Fibroblast of lung (primary cell): Measurements from ENCODE around the gene GRHL1. TPM values are rescaled to one million over a fixed set of nuclear protein-coding genes. Genes with fewer than 3 reads are reported as not detected.

Source experiments
- DNase-seq, 2 donors: peaks; one replicate each; pipeline versions ENCODE4 v3.0.0 to v3.0.0-alpha.2; 2010; ENCODE audit warnings: low read depth in 2 of 2
- H2AFZ ChIP-seq: 2 replicates; pipeline ENCODE4 v1.5.1; 2012; ENCODE audit warnings: low read length, control low read depth, inconsistent platforms
- H3K27ac ChIP-seq: 2 replicates; pipeline ENCODE4 v1.5.1; 2011; ENCODE audit warnings: low read length, control low read depth; ENCODE audit not compliant: insufficient read depth
- H3K27me3 ChIP-seq: 2 replicates; pipeline ENCODE4 v1.5.1; 2011; ENCODE audit warnings: mild to moderate bottlenecking, low read length; ENCODE audit not compliant: control insufficient read depth, insufficient read depth
- H3K36me3 ChIP-seq: 2 replicates; pipeline ENCODE4 v1.5.1; 2011; ENCODE audit warnings: low read length; ENCODE audit not compliant: control insufficient read depth, insufficient read depth
- H3K4me1 ChIP-seq: 2 replicates; pipeline ENCODE4 v1.5.1; 2011; ENCODE audit warnings: low read length; ENCODE audit not compliant: control insufficient read depth, insufficient read depth; ENCODE audit errors: extremely low read depth
- H3K4me2 ChIP-seq: 2 replicates; pipeline ENCODE4 v1.5.1; 2011; ENCODE audit warnings: low read length, control low read depth; ENCODE audit not compliant: insufficient read depth; ENCODE audit errors: extremely low read depth
- H3K4me3 ChIP-seq, 4 experiments: fragments of 200-600 bp in 1 of 4; sonication (generic) in 1 of 4; replicated peaks in 1 of 4; 2 replicates each; pipeline ENCODE4 v1.5.1; 2011 to 2016; ENCODE audit warnings: low read length in 4 of 4, low read depth in 3 of 4, mild to moderate bottlenecking in 3 of 4, control low read depth in 2 of 4, inconsistent platforms in 1 of 4, mixed read lengths in 1 of 4; ENCODE audit not compliant: insufficient read depth in 1 of 4; ENCODE audit errors: control extremely low read depth in 1 of 4
- H3K79me2 ChIP-seq: 2 replicates; pipeline ENCODE4 v1.5.1; 2012; ENCODE audit warnings: mild to moderate bottlenecking, low read length, inconsistent platforms; ENCODE audit not compliant: control insufficient read depth, insufficient read depth
- H3K9ac ChIP-seq: 2 replicates; pipeline ENCODE4 v1.5.1; 2011; ENCODE audit warnings: mild to moderate bottlenecking, low read length, control low read depth; ENCODE audit not compliant: insufficient read depth
- H3K9me3 ChIP-seq: 2 replicates; pipeline ENCODE4 v1.5.1; 2012; ENCODE audit warnings: low read depth, low read length; ENCODE audit not compliant: control insufficient read depth, insufficient read depth
- H4K20me1 ChIP-seq: 2 replicates; pipeline ENCODE4 v1.5.1; 2011; ENCODE audit warnings: low read length; ENCODE audit not compliant: control insufficient read depth, insufficient read depth; ENCODE audit errors: extremely low read depth
- CTCF ChIP-seq, 2 donors: IDR thresholded peaks in 1 of 2; conservative IDR thresholded peaks in 1 of 2; 1 replicate in 1 of 2; 2 replicates in 1 of 2; pipeline ENCODE4 v1.5.1; 2011 to 2012; ENCODE audit warnings: low read length in 2 of 2, control low read depth in 1 of 2, inconsistent platforms in 1 of 2, low read depth in 1 of 2, mild to moderate bottlenecking in 1 of 2
- EZH2 ChIP-seq: IDR thresholded peaks from 2 replicates; pipeline ENCODE4 v1.5.1; 2012; ENCODE audit warnings: low read length, control low read depth, mild to moderate bottlenecking; ENCODE audit errors: missing control alignments
- polyA plus RNA-seq, 2 donors: library from polyadenylated mRNA; depleted of rRNA in 1 of 2; stranded (reverse) in 1 of 2; unstranded in 1 of 2; fragments of >200 nt; gene quantifications; 2 replicates each; pipeline ENCODE4 v1.2.1, GENCODE V29; 2011 to 2012; ENCODE audit warnings: missing spikeins in 1 of 2
- total RNA-seq: library from RNA; depleted of rRNA; stranded (reverse); fragments of >200 nt; gene quantifications from 2 replicates; pipeline ENCODE4 v1.2.1, GENCODE V29; 2014

Gene GRHL1
- total and polyA plus RNA-seq, 2 donors (not counting 1 experiment from before 2014, with no cell fraction given) = 0.65 to 0.99 TPM

GRCh38 chr2:9954136-9954535 lies 2.6 kb downstream of the GRHL1 start:
- H4K20me1 ChIP-seq = no peaks in the 10 kb centered on the region
- no peak overlapping the region for H3K4me3 ChIP-seq
- no peak overlapping the region for H2AFZ ChIP-seq
- DNase-seq = peak in 1 of 2 donors; percentile 55
- H3K4me2 ChIP-seq = no peak overlapping the region
- H3K36me3 ChIP-seq = no peaks in the 10 kb centered on the region
- H3K79me2 ChIP-seq = no peaks in the 10 kb centered on the region
- no peaks in the 10 kb centered on the region for H3K9me3 ChIP-seq
- H3K4me1 ChIP-seq = peaks cover 2% of the 10 kb centered on the region
- no peak overlapping the region for H3K27ac ChIP-seq
- no peak for TF ChIP-seq CTCF (conservative IDR thresholded peaks at IDR 0.05 in 1 of 2, IDR thresholded peaks at IDR 0.05 in 1 of 2; ENCODE audit: low read depth in 1 of 2, low read length in 2 of 2)
- TF ChIP-seq EZH2 = no peak
- no peaks in the 10 kb centered on the region for H3K27me3 ChIP-seq
- H3K9ac ChIP-seq = no peak overlapping the region

GRCh38 chr2:9958057-9958456 lies 6.6 kb downstream of the GRHL1 start:
- TF ChIP-seq EZH2 (no peak), CTCF (conservative IDR thresholded peaks at IDR 0.05 in 1 of 2, IDR thresholded peaks at IDR 0.05 in 1 of 2; ENCODE audit: low read depth in 1 of 2, low read length in 2 of 2) (no peak)
- Histone ChIP-seq H3K27ac (no peak overlapping the region), H3K9ac (no peak overlapping the region), H2AFZ (no peak overlapping the region), H3K4me1 (no peaks in the 10 kb centered on the region), H3K4me2 (no peak overlapping the region), H3K79me2 (no peaks in the 10 kb centered on the region), H3K4me3 (no peak overlapping the region), H3K9me3 (no peaks in the 10 kb centered on the region), H4K20me1 (no peaks in the 10 kb centered on the region), H3K27me3 (no peaks in the 10 kb centered on the region), H3K36me3 (no peaks in the 10 kb centered on the region)
- DNase-seq = no peak

GRCh38 chr2:9959262-9959661 lies 7.8 kb downstream of the GRHL1 start:
- Histone ChIP-seq H3K4me3 (no peak overlapping the region), H3K27me3 (no peaks in the 10 kb centered on the region), H3K4me2 (no peak overlapping the region), H3K9me3 (no peaks in the 10 kb centered on the region), H2AFZ (no peak overlapping the region), H3K4me1 (no peaks in the 10 kb centered on the region), H3K36me3 (no peaks in the 10 kb centered on the region), H3K79me2 (no peaks in the 10 kb centered on the region), H3K9ac (no peak overlapping the region), H3K27ac (no peak overlapping the region), H4K20me1 (no peaks in the 10 kb centered on the region)
- DNase-seq = no peak
- TF ChIP-seq CTCF (conservative IDR thresholded peaks at IDR 0.05 in 1 of 2, IDR thresholded peaks at IDR 0.05 in 1 of 2; ENCODE audit: low read depth in 1 of 2, low read length in 2 of 2) (no peak), EZH2 (no peak)
